ENCODE results near the gene TCAF1.
A peak's percentile ranks its signal among the peaks of the same experiment; 100 is the strongest.
"Not testable (repeated sequence)": the region's sequence is repeated elsewhere in the genome, so short reads cannot be mapped to it uniquely, and the experiment has no call there.

Gene TCAF1

GRCh38 chr7:143850682-143851081 is 51.3 kb downstream of the TCAF1 start:
- no peaks in the 10 kb centered on the region for H3K9me3 Mint-ChIP-seq
- H3K36me3 Mint-ChIP-seq (ENCODE audit: low read depth), result peaks cover 5% of the 10 kb centered on the region
- no peak overlapping the region for H3K27ac Mint-ChIP-seq
- no peak for TF ChIP-seq CTCF (IDR thresholded peaks at IDR 0.05)
- DNase-seq, result no peak
- H3K27me3 Mint-ChIP-seq (ENCODE audit: low read depth, poor library complexity), result no peaks in the 10 kb centered on the region
- H3K4me1 Mint-ChIP-seq, result no peaks in the 10 kb centered on the region
- H3K4me3 Mint-ChIP-seq, result no peak overlapping the region

- Mint-ChIP-seq H3K27me3 (ENCODE audit: low read depth, poor library complexity) (no peaks in the 10 kb centered on the region), H3K36me3 (ENCODE audit: low read depth) (peaks cover 12% of the 10 kb centered on the region), H3K27ac (no peak overlapping the region), H3K9me3 (peaks cover 7% of the 10 kb centered on the region), H3K4me3 (no peak overlapping the region), H3K4me1 (no peaks in the 10 kb centered on the region)
- no peak for TF ChIP-seq CTCF (IDR thresholded peaks at IDR 0.05)
- DNase-seq, result no peak
Measured at GRCh38 chr7:143849785-143850479, 52.0 kb downstream of the TCAF1 start.

- Mint-ChIP-seq H3K9me3 (peaks cover 11% of the 10 kb centered on the region), H3K4me3 (no peak overlapping the region), H3K4me1 (no peaks in the 10 kb centered on the region), H3K36me3 (ENCODE audit: low read depth) (peaks cover 20% of the 10 kb centered on the region), H3K27ac (no peak overlapping the region), H3K27me3 (ENCODE audit: low read depth, poor library complexity) (no peaks in the 10 kb centered on the region)
- TF ChIP-seq CTCF (IDR thresholded peaks at IDR 0.05), result no peak
- DNase-seq, result no peak
Measured at GRCh38 chr7:143848192-143848591, 53.8 kb downstream of the TCAF1 start.

GRCh38 chr7:143846692-143847091 is 55.3 kb downstream of the TCAF1 start:
- Mint-ChIP-seq H3K9me3 (peaks cover 11% of the 10 kb centered on the region), H3K36me3 (ENCODE audit: low read depth) (peaks cover 15% of the 10 kb centered on the region), H3K27me3 (ENCODE audit: low read depth, poor library complexity) (no peaks in the 10 kb centered on the region), H3K27ac (no peak overlapping the region), H3K4me3 (no peak overlapping the region), H3K4me1 (no peaks in the 10 kb centered on the region)
- DNase-seq, result no peak
- TF ChIP-seq CTCF (IDR thresholded peaks at IDR 0.05), result no peak

- not testable (repeated sequence) for DNase-seq; H3K4me3 Mint-ChIP-seq; H3K27ac Mint-ChIP-seq; H3K4me1 Mint-ChIP-seq; H3K27me3 Mint-ChIP-seq (ENCODE audit: low read depth, poor library complexity)
- H3K9me3 Mint-ChIP-seq, result peaks cover 11% of the 10 kb centered on the region
- peaks cover 15% of the 10 kb centered on the region for H3K36me3 Mint-ChIP-seq (ENCODE audit: low read depth)
Measured at GRCh38 chr7:143841696-143842095, 60.3 kb downstream of the TCAF1 start.

- DNase-seq; H3K27me3 Mint-ChIP-seq (ENCODE audit: low read depth, poor library complexity); H3K27ac Mint-ChIP-seq: not testable (repeated sequence)
Measured at GRCh38 chr7:143840062-143840461, 61.9 kb downstream of the TCAF1 start.

GRCh38 chr7:143837223-143837622 is 64.8 kb downstream of the TCAF1 start:
- not testable (repeated sequence) for H3K27me3 Mint-ChIP-seq (ENCODE audit: low read depth, poor library complexity); H3K36me3 Mint-ChIP-seq (ENCODE audit: low read depth); H3K4me1 Mint-ChIP-seq; H3K27ac Mint-ChIP-seq; H3K9me3 Mint-ChIP-seq
- peak; percentile 59 for TF ChIP-seq CTCF (IDR thresholded peaks at IDR 0.05)
- DNase-seq, result peak; percentile 97
- peak overlapping the region; percentile 42 for H3K4me3 Mint-ChIP-seq

More at GRCh38 chr7:143840062-143840461, 61.9 kb downstream of the TCAF1 start:
- H3K9me3 Mint-ChIP-seq; H3K4me3 Mint-ChIP-seq; H3K36me3 Mint-ChIP-seq (ENCODE audit: low read depth); H3K4me1 Mint-ChIP-seq: not testable (repeated sequence)

- H3K36me3 Mint-ChIP-seq (ENCODE audit: low read depth); H3K27me3 Mint-ChIP-seq (ENCODE audit: low read depth, poor library complexity); H3K4me1 Mint-ChIP-seq; H3K27ac Mint-ChIP-seq; H3K9me3 Mint-ChIP-seq: not testable (repeated sequence)
- H3K4me3 Mint-ChIP-seq, result peak overlapping the region; percentile 73
- DNase-seq, result peak; percentile 98
Measured at GRCh38 chr7:143836622-143837021, 65.4 kb downstream of the TCAF1 start.

GRCh38 chr7:143836088-143836487 is 65.9 kb downstream of the TCAF1 start:
- not testable (repeated sequence) for H3K27me3 Mint-ChIP-seq (ENCODE audit: low read depth, poor library complexity); H3K9me3 Mint-ChIP-seq; H3K36me3 Mint-ChIP-seq (ENCODE audit: low read depth); H3K27ac Mint-ChIP-seq; H3K4me3 Mint-ChIP-seq; H3K4me1 Mint-ChIP-seq; DNase-seq

GRCh38 chr7:143826578-143826977 is 75.4 kb downstream of the TCAF1 start:
- not testable (repeated sequence) for H3K27me3 Mint-ChIP-seq (ENCODE audit: low read depth, poor library complexity); H3K4me3 Mint-ChIP-seq; DNase-seq; H3K36me3 Mint-ChIP-seq (ENCODE audit: low read depth); H3K27ac Mint-ChIP-seq; H3K4me1 Mint-ChIP-seq; H3K9me3 Mint-ChIP-seq

Measured in nephron progenitor cell (in vitro differentiated cells).